Immature natural killer cell (primary cell): Measurements from ENCODE around the gene KCNN1. TPM values are rescaled to one million over a fixed set of nuclear protein-coding genes. Genes with fewer than 3 reads are reported as not detected.
"Not testable (repeated sequence)": the region's sequence is repeated elsewhere in the genome, so short reads cannot be mapped to it uniquely, and the experiment has no call there.

Experiments used
- DNase-seq, 3 donors: peaks; one replicate each; pipeline ENCODE4 v3.0.0; 2022; ENCODE audit warnings: mixed read lengths in 1 of 3
- H3K27ac Mint-ChIP-seq, 6 donors: one replicate each; pipeline ENCODE4 v1.8.0; 2020; ENCODE audit warnings: mixed read lengths in 6 of 6, mild to moderate bottlenecking in 5 of 6, inconsistent platforms in 4 of 6, moderate library complexity in 3 of 6
- H3K27me3 Mint-ChIP-seq, 3 donors: one replicate each; pipeline ENCODE4 v1.8.0; 2020 to 2021; ENCODE audit warnings: low read depth in 3 of 3, mild to moderate bottlenecking in 3 of 3, mixed read lengths in 3 of 3, moderate library complexity in 3 of 3, inconsistent platforms in 1 of 3
- H3K36me3 Mint-ChIP-seq, 3 donors: one replicate each; pipeline ENCODE4 v1.8.0; 2020; ENCODE audit warnings: mixed read lengths in 3 of 3, inconsistent platforms in 2 of 3, mild to moderate bottlenecking in 2 of 3
- H3K4me1 Mint-ChIP-seq, 2 donors: one replicate each; pipeline ENCODE4 v1.8.0; 2020; ENCODE audit warnings: inconsistent platforms in 2 of 2, mild to moderate bottlenecking in 2 of 2, mixed read lengths in 2 of 2, moderate library complexity in 1 of 2
- H3K4me3 Mint-ChIP-seq, 5 donors: one replicate each; pipeline ENCODE4 v1.8.0; 2020; ENCODE audit warnings: mild to moderate bottlenecking in 5 of 5, mixed read lengths in 5 of 5, inconsistent platforms in 3 of 5, moderate library complexity in 3 of 5
- H3K9me3 Mint-ChIP-seq, 6 donors: one replicate each; pipeline ENCODE4 v1.8.0; 2020; ENCODE audit warnings: mild to moderate bottlenecking in 6 of 6, mixed read lengths in 6 of 6, inconsistent platforms in 4 of 6, moderate library complexity in 3 of 6
- polyA plus RNA-seq, 3 donors: library from polyadenylated mRNA; unstranded; fragments of 300-500 nt; fragmentation: Illumina TruSeq; gene quantifications; one replicate each; pipeline ENCODE4 v1.2.3, GENCODE V29; 2021

Gene KCNN1
- polyA plus RNA-seq, 3 donors from 2014 or later = not detected

DNA sequence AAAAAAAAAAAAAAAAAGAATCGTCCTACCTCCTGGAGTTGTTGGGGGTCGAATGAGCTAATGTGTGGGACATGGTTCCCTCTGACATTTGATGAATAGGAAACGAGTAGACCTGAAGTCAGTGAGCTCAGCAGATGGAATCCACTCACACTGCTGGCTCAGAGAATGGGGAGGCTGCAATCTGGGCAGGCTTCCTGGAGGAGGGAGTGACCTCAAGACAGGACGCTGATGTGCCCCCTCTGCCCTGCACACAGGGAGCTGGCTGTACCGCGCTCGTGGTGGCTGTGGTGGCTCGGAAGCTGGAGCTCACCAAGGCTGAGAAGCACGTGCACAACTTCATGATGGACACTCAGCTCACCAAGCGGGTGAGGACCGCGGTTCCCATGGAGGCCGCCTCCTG lies 21.3 kb downstream of the KCNN1 start:
- Mint-ChIP-seq H3K36me3 (no peaks in the 10 kb centered on the region), H3K27ac (no peak overlapping the region), H3K9me3 (no peaks in the 10 kb centered on the region), H3K4me1 (no peaks in the 10 kb centered on the region), H3K4me3 (no peak overlapping the region), H3K27me3 (peaks cover 0 to 2% (median 0%) of the 10 kb centered on the region in 3 donors)
- no peak for DNase-seq

DNA sequence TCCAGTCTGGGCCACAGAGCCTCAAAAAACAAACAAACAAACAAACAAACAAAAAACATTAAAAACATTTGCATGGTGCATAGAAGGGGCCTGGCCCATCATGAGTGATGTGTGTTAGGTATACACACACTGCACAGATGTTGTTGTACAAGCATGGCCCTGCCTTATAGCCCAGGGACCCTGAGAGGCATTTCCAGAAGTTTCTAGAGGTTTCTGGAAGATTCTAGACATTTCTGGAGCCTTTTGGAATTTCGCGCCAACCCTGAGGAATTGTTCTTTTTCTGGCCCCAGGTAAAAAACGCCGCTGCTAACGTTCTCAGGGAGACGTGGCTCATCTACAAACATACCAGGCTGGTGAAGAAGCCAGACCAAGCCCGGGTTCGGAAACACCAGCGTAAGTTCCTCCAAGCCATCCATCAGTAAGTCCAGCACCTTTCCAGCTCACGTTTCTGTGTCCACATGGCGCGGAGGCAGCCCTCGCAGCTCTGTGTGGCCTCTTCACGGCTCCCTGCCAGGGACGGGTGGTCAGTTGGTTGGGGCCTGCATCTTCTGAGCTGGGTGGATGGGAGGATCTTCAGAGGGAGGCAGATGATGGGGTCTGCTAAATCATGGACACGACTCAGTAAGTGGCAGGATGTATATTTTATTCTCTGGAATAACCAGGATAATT lies 22.7 kb downstream of the KCNN1 start:
- no peaks in the 10 kb centered on the region for H3K36me3 Mint-ChIP-seq
- no peaks in the 10 kb centered on the region for H3K4me1 Mint-ChIP-seq
- H3K4me3 Mint-ChIP-seq = no peak overlapping the region
- DNase-seq = no peak
- H3K27ac Mint-ChIP-seq = no peak overlapping the region
- H3K27me3 Mint-ChIP-seq = peaks cover 0 to 2% (median 0%) of the 10 kb centered on the region in 3 donors
- H3K9me3 Mint-ChIP-seq = no peaks in the 10 kb centered on the region

DNA sequence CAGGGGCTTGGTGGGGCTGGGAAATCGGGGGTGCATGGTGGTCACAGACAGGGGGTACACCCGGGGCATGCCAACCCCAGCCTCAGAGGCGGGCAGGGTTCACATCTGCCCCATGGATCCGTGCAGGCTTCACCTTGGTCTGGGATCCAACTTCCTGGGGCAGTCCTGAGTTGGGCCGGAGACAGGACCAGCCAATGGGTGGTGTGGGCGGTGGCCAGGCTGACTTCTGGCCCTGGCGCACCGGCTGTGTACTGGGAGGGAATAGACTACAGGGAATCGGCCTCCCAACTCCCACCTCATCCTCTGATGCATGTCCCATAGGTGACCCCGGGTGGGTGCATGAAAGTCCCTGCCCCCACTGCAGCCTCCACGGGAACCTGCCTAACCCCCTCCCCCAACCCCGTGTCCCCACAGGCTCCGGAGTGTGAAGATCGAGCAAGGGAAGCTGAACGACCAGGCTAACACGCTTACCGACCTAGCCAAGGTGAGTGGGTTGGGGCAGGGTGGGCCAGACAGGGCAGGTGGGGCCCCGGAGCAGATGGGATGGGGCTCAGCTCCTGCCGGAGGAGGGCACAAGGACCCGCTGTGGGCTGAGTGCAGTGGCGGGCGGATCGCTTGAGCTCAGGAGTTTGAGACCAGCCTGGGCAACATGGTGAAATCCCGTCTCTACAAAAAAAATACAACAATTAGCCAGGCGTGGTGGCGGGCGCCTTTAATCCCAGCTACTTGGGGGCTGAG lies 26.3 kb downstream of the KCNN1 start:
- no peaks in the 10 kb centered on the region for H3K36me3 Mint-ChIP-seq
- no peaks in the 10 kb centered on the region for H3K27me3 Mint-ChIP-seq
- H3K4me1 Mint-ChIP-seq = peaks cover 5% of the 10 kb centered on the region in 2 donors
- no peaks in the 10 kb centered on the region for H3K9me3 Mint-ChIP-seq
- H3K27ac Mint-ChIP-seq = no peak overlapping the region
- DNase-seq = no peak
- H3K4me3 Mint-ChIP-seq = no peak overlapping the region

DNA sequence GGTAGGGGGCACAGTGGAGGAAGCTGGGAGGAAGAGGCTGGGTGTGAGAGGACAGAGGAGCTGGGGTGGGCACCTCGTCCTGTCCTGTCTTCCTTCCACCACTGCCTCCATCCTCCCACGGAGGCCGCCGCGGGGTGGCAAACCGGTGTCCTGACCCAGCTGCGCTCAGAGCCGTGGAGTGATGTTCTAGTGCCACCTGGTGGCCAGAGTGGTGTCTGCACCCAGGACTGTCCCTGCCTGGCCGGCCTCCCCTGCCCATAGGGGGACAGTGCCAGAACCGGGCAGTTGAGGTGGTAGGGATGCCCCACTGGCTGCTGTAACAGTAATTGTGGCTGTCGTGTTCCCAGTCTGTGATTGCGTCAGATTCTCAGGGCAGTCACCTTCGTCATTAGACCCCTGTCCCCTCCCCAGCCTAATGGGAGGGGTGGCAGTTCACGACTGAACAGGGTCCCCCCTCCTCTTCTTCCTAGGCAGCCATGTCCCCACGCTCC lies 30.0 kb downstream of the KCNN1 start:
- H3K9me3 Mint-ChIP-seq = no peaks in the 10 kb centered on the region
- H3K27me3 Mint-ChIP-seq = peaks cover 0 to 9% (median 9%) of the 10 kb centered on the region in 3 donors
- H3K4me1 Mint-ChIP-seq = peaks cover 25 to 26% of the 10 kb centered on the region in 2 donors
- H3K36me3 Mint-ChIP-seq = no peaks in the 10 kb centered on the region
- peak overlapping the region in 1 of 5 donors; percentile 13 for H3K4me3 Mint-ChIP-seq
- DNase-seq = peak; percentile 84 to 87 (median 85)
- H3K27ac Mint-ChIP-seq = peak overlapping the region; percentile 7 to 76 (median 58)

DNA sequence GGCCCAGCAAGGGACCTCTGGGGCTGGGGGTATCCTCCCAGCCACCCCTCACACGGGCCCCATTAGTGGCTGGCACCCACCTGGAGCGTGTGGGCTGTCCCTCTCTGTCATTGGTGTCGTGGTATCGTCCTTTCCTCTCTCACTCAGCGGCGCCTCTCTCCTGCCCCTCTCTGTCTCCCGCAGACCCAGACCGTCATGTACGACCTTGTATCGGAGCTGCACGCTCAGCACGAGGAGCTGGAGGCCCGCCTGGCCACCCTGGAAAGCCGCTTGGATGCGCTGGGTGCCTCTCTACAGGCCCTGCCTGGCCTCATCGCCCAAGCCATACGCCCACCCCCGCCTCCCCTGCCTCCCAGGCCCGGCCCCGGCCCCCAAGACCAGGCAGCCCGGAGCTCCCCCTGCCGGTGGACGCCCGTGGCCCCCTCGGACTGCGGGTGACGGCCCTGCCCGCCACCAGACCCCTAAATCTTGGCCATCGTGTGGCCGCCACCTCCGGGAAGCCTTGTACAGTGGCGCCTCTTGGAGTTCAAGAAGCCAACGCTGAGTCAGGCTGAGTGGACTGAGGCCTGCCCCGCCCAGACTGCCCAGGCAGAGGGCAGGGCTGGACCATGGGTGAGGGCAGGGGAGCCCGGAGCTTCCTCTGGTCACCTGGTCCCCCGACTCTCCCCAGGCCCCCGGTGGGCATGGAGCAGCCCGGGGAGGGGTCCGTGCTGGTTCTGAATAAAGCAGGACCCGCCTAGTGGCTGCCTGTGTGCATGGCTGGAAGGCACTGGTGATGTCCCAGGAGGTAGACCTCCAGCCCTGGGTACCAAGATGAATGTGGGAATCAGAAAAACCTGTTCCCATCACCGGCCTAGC lies 31.3 kb downstream of the KCNN1 start:
- Mint-ChIP-seq H3K4me3 (no peak overlapping the region), H3K36me3 (no peaks in the 10 kb centered on the region), H3K27ac (peak overlapping the region in 5 of 6 donors; percentile 24 to 100 (median 97)), H3K9me3 (no peaks in the 10 kb centered on the region), H3K4me1 (peaks cover 26 to 33% of the 10 kb centered on the region in 2 donors), H3K27me3 (peaks cover 8 to 9% (median 9%) of the 10 kb centered on the region in 3 donors)
- DNase-seq = no peak

DNA sequence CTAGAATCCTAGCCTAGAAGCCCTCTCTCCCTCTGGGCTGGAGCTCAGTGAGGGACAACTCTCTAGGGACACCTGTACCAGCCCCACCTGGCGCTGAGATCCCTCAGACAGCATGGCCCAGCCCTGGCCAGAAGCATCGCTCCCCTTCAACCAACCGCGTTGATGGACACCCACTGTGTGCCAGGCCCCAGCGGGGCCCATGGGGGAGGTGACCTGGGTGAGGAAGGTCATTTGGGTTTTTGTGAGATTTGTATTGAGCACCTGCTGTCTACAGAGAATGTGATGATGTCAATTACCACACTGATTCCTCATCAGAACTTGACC lies 31.9 kb downstream of the KCNN1 start:
- peak overlapping the region; percentile 83 to 100 (median 99) for H3K27ac Mint-ChIP-seq
- no peaks in the 10 kb centered on the region for H3K36me3 Mint-ChIP-seq
- peak overlapping the region in 3 of 5 donors; percentile 49 to 68 (median 57) for H3K4me3 Mint-ChIP-seq
- peaks cover 26 to 33% of the 10 kb centered on the region in 2 donors for H3K4me1 Mint-ChIP-seq
- H3K27me3 Mint-ChIP-seq = peaks cover 8 to 9% (median 9%) of the 10 kb centered on the region in 3 donors
- no peak for DNase-seq
- H3K9me3 Mint-ChIP-seq = no peaks in the 10 kb centered on the region

DNA sequence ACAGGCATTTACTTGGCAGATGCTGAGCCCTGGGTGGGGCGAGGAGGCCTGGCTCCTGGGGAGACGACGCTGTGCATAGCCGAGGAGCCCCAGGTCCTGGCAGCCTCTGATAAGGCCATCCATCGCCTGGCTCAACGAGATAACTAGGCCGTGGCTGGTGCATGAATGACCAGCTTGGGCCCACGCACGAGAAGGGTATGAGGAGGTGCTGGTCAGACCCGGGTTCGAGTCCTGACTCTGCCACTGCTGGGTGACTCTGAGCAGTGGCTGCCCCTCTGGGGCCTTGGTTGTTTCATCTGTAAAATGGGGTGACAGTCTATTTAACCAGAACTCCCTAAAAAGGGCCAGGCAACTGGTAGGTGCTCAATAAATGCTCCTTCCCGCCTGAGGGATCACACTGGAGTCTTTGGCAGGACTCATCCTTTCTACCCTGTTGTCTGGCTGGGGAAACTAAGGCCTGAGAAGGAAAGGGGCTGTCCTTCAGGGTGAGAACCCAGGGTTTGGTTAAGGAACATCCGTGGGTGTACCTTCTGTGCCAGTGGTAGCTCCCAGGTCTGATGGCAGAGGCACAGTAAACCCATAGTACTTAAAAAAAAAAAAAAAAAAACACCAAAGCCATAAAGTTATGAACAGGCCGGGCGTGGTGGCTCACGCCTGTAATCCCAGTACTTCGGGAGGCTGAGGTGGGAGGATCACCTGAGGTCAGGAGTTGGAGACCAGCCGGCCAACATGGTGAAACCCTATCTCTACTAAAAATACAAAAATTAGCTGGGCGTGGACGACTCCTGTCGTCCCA lies 33.0 kb downstream of the KCNN1 start:
- H3K4me1 Mint-ChIP-seq = peaks cover 26 to 33% of the 10 kb centered on the region in 2 donors
- H3K36me3 Mint-ChIP-seq = no peaks in the 10 kb centered on the region
- H3K27me3 Mint-ChIP-seq = peaks cover 8 to 9% (median 9%) of the 10 kb centered on the region in 3 donors
- peak overlapping the region; percentile 77 to 94 (median 86) for H3K4me3 Mint-ChIP-seq
- no peaks in the 10 kb centered on the region for H3K9me3 Mint-ChIP-seq
- peak overlapping the region; percentile 97 to 100 (median 99) for H3K27ac Mint-ChIP-seq
- DNase-seq = no peak

DNA sequence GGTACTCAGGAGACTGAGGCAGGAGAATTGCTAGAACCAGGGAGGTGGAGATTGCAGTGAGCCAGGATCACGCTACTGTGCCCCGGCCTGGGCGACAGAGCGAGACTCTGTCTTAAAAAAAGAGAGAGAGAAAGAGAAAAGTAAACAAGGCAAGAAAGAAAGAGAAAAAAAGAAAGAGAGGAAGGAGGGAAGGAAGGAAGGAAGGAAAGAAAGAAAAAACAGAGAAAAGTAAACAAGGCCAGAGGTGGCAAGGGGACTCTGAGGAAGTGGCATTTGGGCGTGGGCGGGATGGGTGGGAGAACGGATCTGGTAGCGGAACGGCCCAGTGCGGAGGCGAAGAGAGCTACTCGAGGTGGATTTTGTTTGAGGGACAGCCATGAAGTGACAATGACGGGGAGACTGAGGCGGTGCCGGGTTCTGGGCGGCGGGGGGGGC lies 33.6 kb downstream of the KCNN1 start:
- peaks cover 26 to 33% of the 10 kb centered on the region in 2 donors for H3K4me1 Mint-ChIP-seq
- peaks cover 8 to 9% (median 9%) of the 10 kb centered on the region in 3 donors for H3K27me3 Mint-ChIP-seq
- peak overlapping the region; percentile 77 to 94 (median 86) for H3K4me3 Mint-ChIP-seq
- no peaks in the 10 kb centered on the region for H3K36me3 Mint-ChIP-seq
- H3K27ac Mint-ChIP-seq = peak overlapping the region; percentile 97 to 100 (median 99)
- no peak for DNase-seq
- no peaks in the 10 kb centered on the region for H3K9me3 Mint-ChIP-seq

DNA sequence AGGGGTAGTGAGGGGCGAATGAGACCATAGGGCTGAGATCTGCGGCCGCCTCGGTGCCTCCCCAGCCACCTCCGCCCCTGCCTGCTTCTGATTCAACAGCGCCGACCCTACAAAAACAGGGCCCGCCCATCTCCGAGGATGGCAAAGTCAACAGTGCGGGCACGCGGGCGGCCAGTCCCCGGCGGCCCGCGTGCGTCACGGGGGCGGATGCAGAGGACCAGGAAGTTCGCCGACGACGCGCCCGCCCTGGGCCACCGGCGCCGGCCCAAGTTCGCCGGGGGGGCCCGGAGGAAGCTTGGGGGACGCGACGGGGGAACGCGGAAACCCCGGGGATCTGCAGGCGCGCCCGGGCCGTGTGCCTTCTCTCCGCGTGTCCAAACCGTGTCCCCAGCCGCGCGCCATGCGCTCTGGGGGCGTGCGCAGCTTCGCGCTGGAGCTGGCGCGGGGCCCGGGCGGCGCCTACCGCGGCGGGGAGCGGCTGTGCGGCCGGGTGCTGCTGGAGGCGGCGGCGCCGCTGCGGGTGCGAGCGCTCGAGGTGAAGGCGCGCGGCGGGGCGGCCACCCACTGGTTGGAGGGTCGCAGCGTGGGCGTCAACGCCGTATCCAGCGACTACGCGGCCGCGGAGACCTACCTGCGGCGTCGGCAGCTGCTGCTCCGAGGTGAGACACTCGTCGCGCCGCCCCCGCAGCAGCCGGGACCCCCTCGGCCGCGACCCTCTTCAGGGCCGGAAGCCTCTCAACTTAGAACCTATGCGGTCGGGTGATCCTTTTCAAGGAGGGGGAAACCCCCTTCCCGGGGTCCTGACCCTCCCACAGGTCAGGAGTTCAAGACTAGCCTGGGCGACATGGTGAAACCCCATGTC lies 34.2 kb downstream of the KCNN1 start:
- H3K36me3 Mint-ChIP-seq = no peaks in the 10 kb centered on the region
- H3K27ac Mint-ChIP-seq = peak overlapping the region; percentile 97 to 100 (median 99)
- DNase-seq = peak; percentile 98 to 99 (median 99)
- peaks cover 26 to 33% of the 10 kb centered on the region in 2 donors for H3K4me1 Mint-ChIP-seq
- H3K27me3 Mint-ChIP-seq = peaks cover 8 to 9% (median 9%) of the 10 kb centered on the region in 3 donors
- H3K9me3 Mint-ChIP-seq = no peaks in the 10 kb centered on the region
- H3K4me3 Mint-ChIP-seq = peak overlapping the region; percentile 90 to 94 (median 92)

DNA sequence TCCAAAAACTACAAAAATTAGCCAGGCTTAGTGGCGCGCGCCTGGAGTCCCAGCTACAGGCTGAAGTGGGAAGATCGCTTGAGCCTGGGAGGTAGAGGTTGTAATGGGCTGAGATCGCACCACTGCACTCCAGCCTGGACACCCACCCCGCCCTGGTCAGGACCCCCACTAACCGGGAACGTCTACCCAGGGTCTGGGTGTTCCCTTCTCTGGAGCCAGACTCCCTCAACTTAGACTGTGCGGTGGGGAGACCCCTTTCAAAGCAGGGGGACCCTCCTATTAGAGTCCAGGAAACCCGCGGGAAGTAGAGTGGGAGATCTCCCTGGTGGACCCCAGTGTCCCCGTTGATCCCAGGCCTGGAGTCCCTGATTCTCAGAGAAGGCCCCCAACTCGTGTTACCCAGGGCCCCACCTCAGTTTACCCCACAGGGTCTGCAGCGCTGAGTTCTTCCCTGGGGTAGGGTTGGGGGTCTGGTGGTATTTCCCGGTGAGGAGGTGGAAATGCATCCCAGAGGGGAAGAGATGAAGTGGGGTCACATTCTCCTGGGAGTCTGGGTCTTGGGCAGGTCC lies 35.0 kb downstream of the KCNN1 start:
- Mint-ChIP-seq H3K9me3 (no peaks in the 10 kb centered on the region), H3K27ac (peak overlapping the region; percentile 92 to 98 (median 96)), H3K36me3 (peaks cover 0 to 2% (median 0%) of the 10 kb centered on the region in 3 donors), H3K4me1 (peaks cover 28 to 34% of the 10 kb centered on the region in 2 donors), H3K27me3 (peaks cover 8 to 11% (median 9%) of the 10 kb centered on the region in 3 donors), H3K4me3 (peak overlapping the region; percentile 90 to 94 (median 92))
- DNase-seq = no peak

DNA sequence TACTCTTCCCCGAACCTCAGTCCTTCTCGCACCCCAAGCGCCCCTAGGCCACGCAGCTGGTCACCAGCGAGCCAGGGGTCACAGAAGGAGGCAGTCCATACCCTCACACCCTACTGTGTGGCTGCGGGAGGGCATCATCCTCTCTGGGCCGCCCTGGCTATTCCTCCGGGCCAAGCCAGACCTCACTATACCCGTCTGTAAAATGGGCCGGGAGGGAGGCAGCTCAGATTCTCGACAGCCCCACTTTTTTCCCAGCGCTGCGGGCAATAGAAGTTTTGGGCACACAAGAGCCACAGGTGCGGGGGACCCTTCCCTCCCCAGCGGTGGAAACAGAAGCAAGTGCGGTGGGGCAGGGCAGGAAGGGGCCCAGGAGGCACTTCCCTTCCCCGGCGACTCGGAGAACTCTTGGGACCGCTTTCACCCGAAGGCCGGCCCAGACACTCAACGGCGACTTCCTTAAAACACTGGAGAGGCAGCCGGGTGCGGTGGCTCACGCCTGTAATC lies 35.5 kb downstream of the KCNN1 start:
- Mint-ChIP-seq H3K4me1 (peaks cover 32 to 37% of the 10 kb centered on the region in 2 donors), H3K27ac (peak overlapping the region; percentile 92 to 98 (median 96)), H3K36me3 (peaks cover 0 to 3% (median 0%) of the 10 kb centered on the region in 3 donors), H3K9me3 (no peaks in the 10 kb centered on the region), H3K27me3 (peaks cover 9 to 17% (median 12%) of the 10 kb centered on the region in 3 donors), H3K4me3 (peak overlapping the region; percentile 90 to 94 (median 92))
- no peak for DNase-seq

DNA sequence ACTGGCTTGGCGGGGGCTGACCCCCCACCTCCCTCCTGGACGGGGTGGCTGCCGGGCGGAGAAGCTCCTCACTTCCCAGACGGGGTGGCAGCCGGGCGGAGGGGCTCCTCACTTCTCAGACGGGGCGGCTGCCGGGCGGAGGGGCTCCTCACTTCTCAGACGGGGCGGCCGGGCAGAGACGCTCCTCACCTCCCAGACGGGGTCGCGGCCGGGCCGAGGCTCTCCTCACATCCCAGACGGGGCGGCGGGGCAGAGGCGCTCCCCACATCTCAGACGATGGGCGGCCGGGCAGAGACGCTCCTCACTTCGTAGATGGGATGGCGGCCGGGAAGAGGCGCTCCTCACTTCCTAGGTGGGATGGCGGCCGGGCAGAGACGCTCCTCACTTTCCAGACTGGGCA lies 38.8 kb downstream of the KCNN1 start:
- H3K9me3 Mint-ChIP-seq, DNase-seq, H3K27ac Mint-ChIP-seq, H3K36me3 Mint-ChIP-seq, H3K4me3 Mint-ChIP-seq: not testable (repeated sequence)
- H3K4me1 Mint-ChIP-seq = peaks cover 26 to 38% of the 10 kb centered on the region in 2 donors
- peaks cover 8 to 26% (median 17%) of the 10 kb centered on the region in 3 donors for H3K27me3 Mint-ChIP-seq
